Posterior vena cava (tissue), 2 donors: ENCODE data around the gene FBXL17. TPM values are rescaled to one million over a fixed set of nuclear protein-coding genes. Genes with fewer than 3 reads are reported as not detected.

Experiments
- DNase-seq: peaks from one replicate; pipeline ENCODE4 v3.0.0-alpha.2; 2020; ENCODE audit warnings: low spot score
- intact Hi-C, 2 donors: fragments of 100-400 bp; cut with DNase I; formaldehyde crosslinking; loops; one replicate each; pipeline versions ENCODE4 v1.14.1 to v1.14.2; 2022 to 2023
- total RNA-seq, 2 donors: library from RNA; stranded (reverse); fragmentation: NEBNext Ultra II Directional; extraction: Animal tissue kit (Norgen Biotek cat#: 25700); gene quantifications; one replicate each; pipeline ENCODE4 v1.2.1, GENCODE V29; 2021
- donor health status: DM: yes; HTN: yes; CAD: no.
- donor health status: DM: yes; HTN: yes; CAD: no.

Gene FBXL17
- total RNA-seq, 2 donors from 2014 or later = 18.1 to 24.1 TPM

DNA sequence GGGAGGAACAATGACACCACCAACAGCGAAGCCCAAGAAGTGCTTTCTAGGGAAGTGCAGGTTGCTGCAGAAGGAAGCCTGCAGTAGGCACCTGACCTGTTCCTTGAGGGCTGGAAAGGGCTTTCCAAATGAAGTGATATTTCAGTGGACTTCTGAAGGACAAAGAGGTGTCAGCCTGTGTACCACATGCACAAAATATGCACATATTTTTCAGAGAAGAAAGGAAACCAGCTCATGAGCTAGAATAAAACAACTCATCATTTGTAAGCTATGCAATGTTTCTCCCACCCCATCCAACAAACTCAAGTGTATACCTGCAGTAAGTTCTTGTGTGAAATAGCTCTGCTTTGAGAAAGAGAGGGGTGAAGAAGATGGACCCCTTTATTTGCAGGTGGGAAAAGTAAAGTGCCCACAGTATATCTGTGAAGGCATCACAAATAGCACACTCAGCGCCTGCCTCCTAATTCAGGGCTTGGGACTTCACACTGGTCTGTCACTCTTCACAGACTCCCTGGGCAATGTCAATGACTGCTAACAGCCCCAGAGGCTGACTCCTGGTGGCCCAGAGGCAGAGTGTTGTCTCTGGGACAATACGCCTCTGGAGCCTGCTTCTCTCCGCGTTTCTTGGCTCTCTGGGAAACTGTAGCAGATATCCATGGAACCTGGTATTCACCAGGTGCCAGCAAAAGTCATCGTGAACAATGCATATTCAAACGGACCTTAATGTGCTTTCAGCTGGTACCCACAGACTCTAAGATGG lies 513.1 kb downstream of the FBXL17 start:
- DNase-seq = no peak
- intact Hi-C loops = no loop called here

DNA sequence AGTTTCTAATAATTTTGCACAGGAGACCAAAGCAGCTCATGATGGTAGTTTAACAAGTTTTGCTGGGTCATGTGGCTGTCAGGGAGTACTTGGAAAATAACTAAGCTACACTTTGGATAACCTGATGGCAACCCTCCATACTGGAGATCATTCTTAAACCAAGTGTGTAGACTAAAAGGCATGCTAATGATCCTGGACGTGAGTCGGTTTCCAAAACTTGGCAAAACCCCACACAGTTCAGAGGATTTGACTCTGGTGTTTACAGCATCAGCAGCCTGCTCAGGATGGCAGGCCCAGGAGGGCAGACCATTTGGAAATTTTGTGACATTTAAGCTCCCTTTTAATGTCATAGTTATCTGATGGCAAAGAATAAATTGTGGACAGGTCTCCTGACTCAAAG lies 514.6 kb downstream of the FBXL17 start:
- intact Hi-C loops = no loop called here
- DNase-seq = no peak

GRCh38 chr5:107864793-107865192 lies 517.1 kb downstream of the FBXL17 start:
- intact Hi-C loops = no loop called here
- DNase-seq = no peak

GRCh38 chr5:107863125-107863524 lies 518.8 kb downstream of the FBXL17 start:
- intact Hi-C loops = no loop called here

DNA sequence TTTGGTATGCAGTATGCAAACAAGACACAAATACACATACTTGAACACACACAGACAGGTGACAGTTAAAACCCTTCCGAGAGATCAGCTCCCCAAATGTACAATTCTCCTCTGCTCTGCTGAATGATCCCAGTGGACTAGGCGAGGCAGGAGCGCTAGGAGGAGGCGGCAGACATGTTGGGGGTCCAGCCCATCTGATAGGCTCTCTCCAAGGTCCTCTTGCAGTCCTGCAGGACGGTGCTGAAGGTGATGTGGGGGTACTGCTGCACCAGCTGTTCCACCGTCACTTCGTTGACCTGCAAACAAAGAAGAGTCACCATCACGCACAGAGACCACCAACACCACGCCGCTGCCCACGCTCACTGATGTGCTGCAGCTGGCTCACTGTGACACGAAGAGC lies 520.3 kb downstream of the FBXL17 start:
- intact Hi-C loops = no loop called here
- no peak for DNase-seq

More at GRCh38 chr5:107863125-107863524, 518.8 kb downstream of the FBXL17 start:
- no peak for DNase-seq

GRCh38 chr5:107860044-107860443 lies 521.9 kb downstream of the FBXL17 start:
- intact Hi-C loops = no loop called here
- DNase-seq = no peak

DNA sequence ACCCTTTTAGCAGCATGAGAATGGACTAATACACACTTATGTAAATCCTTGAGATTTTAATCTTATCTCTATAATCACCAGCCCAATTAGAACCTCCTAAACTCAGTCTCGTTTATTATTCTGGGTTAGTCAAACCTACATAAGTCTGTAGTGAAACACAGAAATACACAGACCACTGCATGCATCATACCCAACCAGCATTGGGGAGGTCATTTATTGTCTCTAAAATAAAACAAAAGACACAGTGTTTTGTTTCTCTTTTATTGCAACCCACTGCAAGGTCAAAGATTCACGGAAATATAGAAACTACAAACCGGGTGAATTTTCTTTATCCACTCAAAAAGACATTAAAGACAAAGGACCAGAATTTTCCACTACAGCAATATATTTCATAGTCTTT lies 523.1 kb downstream of the FBXL17 start:
- no peak for DNase-seq
- intact Hi-C loops = no loop called here

- intact Hi-C loops = no loop called here
- DNase-seq = no peak
Measured at GRCh38 chr5:107858324-107858723, 523.6 kb downstream of the FBXL17 start.

DNA sequence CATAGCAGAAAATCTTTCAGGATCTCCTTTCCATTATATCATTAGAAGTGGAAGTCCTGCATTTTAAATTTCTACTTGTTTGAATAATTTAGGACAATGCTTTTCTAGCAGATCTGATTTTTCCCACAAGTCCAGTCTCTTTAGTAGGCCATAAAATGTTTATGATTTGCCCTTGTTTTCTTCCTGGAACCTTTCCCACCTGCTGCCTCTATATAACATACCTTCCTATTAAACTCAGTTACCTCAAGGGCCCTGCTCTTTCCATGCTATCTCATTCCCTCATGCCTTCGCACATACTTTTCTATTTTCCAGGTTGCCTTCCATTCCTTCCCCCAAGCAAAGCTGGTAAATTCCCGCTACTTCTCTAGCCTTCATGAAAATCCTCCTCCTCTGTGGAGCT lies 524.1 kb downstream of the FBXL17 start:
- intact Hi-C loops = no loop called here
- DNase-seq = no peak

DNA sequence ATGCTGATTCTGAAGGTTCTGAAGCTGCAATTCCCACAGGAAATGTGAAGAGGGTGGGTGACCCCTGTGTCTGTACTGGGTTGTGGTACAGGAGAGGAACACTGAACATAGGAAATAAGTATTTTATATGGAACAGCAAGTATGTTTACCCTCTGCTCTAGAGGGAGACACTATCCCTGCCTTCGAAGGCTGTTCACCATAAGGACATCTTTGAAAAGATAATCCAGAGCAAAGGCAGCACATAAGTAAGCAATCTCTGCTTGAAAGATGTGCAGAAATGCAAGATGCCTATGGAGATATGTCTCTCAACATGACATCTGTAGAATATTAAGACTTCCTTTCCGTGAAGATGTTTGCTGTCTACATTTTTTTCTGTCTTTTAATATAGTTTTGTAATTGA lies 526.7 kb downstream of the FBXL17 start:
- intact Hi-C loops = no loop called here
- no peak for DNase-seq

GRCh38 chr5:107853696-107854095 lies 528.2 kb downstream of the FBXL17 start:
- intact Hi-C loops = no loop called here
- no peak for DNase-seq

DNA sequence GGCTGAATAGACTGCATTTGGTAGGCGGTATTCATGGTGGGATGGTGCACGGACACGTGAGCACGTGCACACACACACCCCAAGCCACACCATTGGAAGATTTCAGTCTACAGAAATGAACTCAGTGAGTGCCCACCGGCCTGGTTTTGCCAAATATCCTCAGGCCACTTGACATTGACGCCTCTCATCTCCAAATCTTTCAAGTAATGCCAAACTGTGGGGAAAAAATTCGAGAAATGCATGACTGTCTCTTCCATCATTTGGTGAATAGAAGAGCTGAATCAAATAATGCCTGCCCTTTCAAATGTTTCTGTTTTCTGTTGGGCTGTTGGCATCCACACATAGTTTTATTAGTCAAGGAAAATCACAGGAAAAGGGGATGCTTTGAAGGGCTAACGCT lies 528.9 kb downstream of the FBXL17 start:
- intact Hi-C loops = no loop called here
- DNase-seq = no peak

- DNase-seq = no peak
- intact Hi-C loops = no loop called here
Measured at GRCh38 chr5:107849118-107849517, 532.8 kb downstream of the FBXL17 start.

DNA sequence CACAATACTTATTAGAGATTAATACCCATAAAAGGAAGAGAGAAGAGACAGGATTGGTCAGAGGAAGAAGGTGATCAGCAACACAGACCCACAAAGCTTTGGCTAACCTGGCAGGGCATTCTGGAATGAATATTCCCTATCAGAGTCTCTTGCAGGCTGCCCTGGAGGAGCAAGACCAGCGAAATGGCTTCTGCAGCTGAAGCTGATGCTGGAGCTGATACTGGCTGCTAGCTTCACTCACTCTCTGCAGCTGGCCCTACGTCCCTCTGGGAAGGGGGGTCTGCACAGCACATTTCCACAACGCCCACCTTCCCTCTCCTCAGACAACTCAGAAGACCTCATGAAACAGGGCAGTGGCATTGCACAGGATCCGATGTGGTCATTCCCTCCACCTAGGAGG lies 541.3 kb downstream of the FBXL17 start:
- no peak for DNase-seq
- intact Hi-C loops = no loop called here

GRCh38 chr5:107840161-107840560 lies 541.7 kb downstream of the FBXL17 start:
- intact Hi-C loops = no loop called here
- DNase-seq = no peak

- DNase-seq = no peak
- intact Hi-C loops = no loop called here
Measured at GRCh38 chr5:107835096-107835495, 546.8 kb downstream of the FBXL17 start.

GRCh38 chr5:107832746-107833145 lies 549.2 kb downstream of the FBXL17 start:
- no peak for DNase-seq
- intact Hi-C loops = no loop called here

DNA sequence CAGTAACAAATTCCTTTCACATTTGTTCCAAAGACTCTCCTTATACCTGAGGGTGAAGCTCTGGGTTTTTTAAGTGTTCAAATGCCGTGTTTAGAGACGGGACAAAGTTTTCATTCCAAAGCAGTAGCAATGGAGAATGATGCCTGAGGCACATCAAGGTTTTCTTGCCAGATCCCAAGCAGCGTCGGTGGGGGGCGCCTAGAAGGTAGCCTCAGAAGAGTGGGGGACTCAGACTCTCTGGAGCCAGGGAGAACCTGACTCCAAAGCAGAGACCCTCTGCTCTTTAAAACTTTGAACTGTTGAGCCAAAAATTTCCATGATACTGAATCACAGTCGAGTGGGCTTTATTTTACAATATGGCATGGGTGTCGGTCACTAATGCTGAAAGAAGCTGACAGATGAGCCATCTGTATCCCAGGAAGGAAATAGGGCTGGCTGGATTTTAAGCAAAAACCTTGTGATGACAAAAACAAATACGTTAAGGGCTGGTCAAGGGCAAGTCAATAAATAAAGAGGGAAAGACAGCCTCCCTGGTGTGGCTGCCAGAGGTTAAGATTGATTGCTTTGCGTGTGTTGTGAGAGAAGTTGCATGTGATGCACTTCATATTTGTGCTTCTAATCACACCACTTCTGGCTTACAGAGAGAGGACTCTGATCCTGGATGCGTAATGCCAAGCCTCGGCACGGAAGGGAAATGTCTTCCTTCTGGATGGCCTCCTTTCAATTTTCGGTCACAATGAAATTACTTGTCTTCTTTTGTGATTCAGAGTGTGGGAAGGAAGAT lies 550.1 kb downstream of the FBXL17 start:
- intact Hi-C loops = no loop called here
- no peak for DNase-seq

GRCh38 chr5:107830750-107831149 lies 551.1 kb downstream of the FBXL17 start:
- DNase-seq = no peak
- intact Hi-C loops = no loop called here

- intact Hi-C loops = no loop called here
- no peak for DNase-seq
Measured at GRCh38 chr5:107826311-107827000, 555.4 kb downstream of the FBXL17 start.
